Natural killer cell treated with Interleukin-12 subunit alpha and Interleukin-12 subunit beta and Interleukin-15 and Interleukin-18, amount 100 ng/mL, for 72 hours (primary cell): ENCODE data around the gene NHEJ1. TPM values are rescaled to one million over a fixed set of nuclear protein-coding genes. Genes with fewer than 3 reads are reported as not detected.

Source experiments
- ATAC-seq, 2 donors: fragments of 150-1000 bp; cut with Tn5 transposase in 1 of 2; sonication (Bioruptor Pico), chemical (Tn5 transposase) in 1 of 2; 2 replicates each; pipeline ENCODE4 v1.10.0; 2021
- DNase-seq: peaks from one replicate; pipeline ENCODE4 v3.0.0; 2022; ENCODE audit warnings: low spot score
- H3K27ac Mint-ChIP-seq, 2 donors: 1 replicate in 1 of 2; 2 replicates in 1 of 2; pipeline ENCODE4 v1.8.0; 2022; ENCODE audit warnings: mixed read lengths in 2 of 2, mild to moderate bottlenecking in 1 of 2, moderate library complexity in 1 of 2
- H3K27me3 Mint-ChIP-seq, 2 donors: 1 replicate in 1 of 2; 2 replicates in 1 of 2; pipeline ENCODE4 v1.8.0; 2022; ENCODE audit warnings: mixed read lengths in 2 of 2
- H3K36me3 Mint-ChIP-seq: one replicate; pipeline ENCODE4 v1.8.0; 2022; ENCODE audit warnings: mixed read lengths
- H3K4me1 Mint-ChIP-seq, 2 donors: 1 replicate in 1 of 2; 2 replicates in 1 of 2; pipeline ENCODE4 v1.8.0; 2022; ENCODE audit warnings: low read depth in 2 of 2, mixed read lengths in 2 of 2, mild to moderate bottlenecking in 1 of 2
- H3K4me3 Mint-ChIP-seq: one replicate; pipeline ENCODE4 v1.8.0; 2022; ENCODE audit warnings: mixed read lengths
- H3K9me3 Mint-ChIP-seq: 2 replicates; pipeline ENCODE4 v1.8.0; 2022; ENCODE audit warnings: mixed read lengths
- total RNA-seq, 2 donors: library from RNA; stranded (reverse); gene quantifications; one replicate each; pipeline ENCODE4 v1.2.3, GENCODE V29; 2022

The NHEJ1 gene
- total RNA-seq, 2 donors from 2014 or later: 17.9 to 18.8 TPM

- peak; percentile 71 to 81 for ATAC-seq
- H3K27me3 Mint-ChIP-seq: no peaks in the 10 kb centered on the region
- peak within 1 kb of the TSS; percentile 99 to 100 for H3K27ac Mint-ChIP-seq
- H3K9me3 Mint-ChIP-seq: no peaks in the 10 kb centered on the region
- peaks cover 46 to 54% of the 10 kb centered on the region in 2 donors for H3K4me1 Mint-ChIP-seq
- H3K36me3 Mint-ChIP-seq: peaks cover 16% of the 10 kb centered on the region
- DNase-seq: peak; percentile 88
- peak within 1 kb of the TSS; percentile 99 for H3K4me3 Mint-ChIP-seq
Observed at GRCh38 chr2:219177552-219178376, 17.1 kb upstream of the NHEJ1 start, which contains the start of gene RETREG2. RETREG2 (plus strand) TSS chr2:219178275; CDS start chr2:219178353, 78 bp downstream.

- no peaks in the 10 kb centered on the region for H3K9me3 Mint-ChIP-seq
- H3K4me1 Mint-ChIP-seq: peaks cover 45 to 54% of the 10 kb centered on the region in 2 donors
- peak; percentile 87 to 91 for ATAC-seq
Observed at GRCh38 chr2:219176818-219177551, 16.4 kb upstream of the NHEJ1 start, which contains the start of gene CNPPD1. CNPPD1 (minus strand) TSS chr2:219176925; CDS start chr2:219176828, 97 bp downstream.

GRCh38 chr2:219175928-219176817 lies 15.6 kb upstream of the NHEJ1 start:
- Mint-ChIP-seq H3K9me3 (no peaks in the 10 kb centered on the region), H3K27me3 (no peaks in the 10 kb centered on the region), H3K4me1 (peaks cover 47 to 53% of the 10 kb centered on the region in 2 donors), H3K36me3 (peaks cover 22% of the 10 kb centered on the region), H3K27ac (peak overlapping the region; percentile 69 to 83), H3K4me3 (peak overlapping the region; percentile 99)
- peak; percentile 1 to 39 for ATAC-seq
- DNase-seq: no peak

More at GRCh38 chr2:219176818-219177551, 16.4 kb upstream of the NHEJ1 start, which contains the start of gene CNPPD1:
- Mint-ChIP-seq H3K36me3 (peaks cover 16% of the 10 kb centered on the region), H3K27me3 (no peaks in the 10 kb centered on the region), H3K4me3 (peak within 1 kb of the TSS; percentile 99), H3K27ac (peak within 1 kb of the TSS; percentile 99 to 100)
- peak; percentile 93 for DNase-seq

GRCh38 chr2:219175486-219175885 lies 14.9 kb upstream of the NHEJ1 start:
- no peaks in the 10 kb centered on the region for H3K9me3 Mint-ChIP-seq
- H3K36me3 Mint-ChIP-seq: peaks cover 15% of the 10 kb centered on the region
- peaks cover 40 to 46% of the 10 kb centered on the region in 2 donors for H3K4me1 Mint-ChIP-seq
- H3K4me3 Mint-ChIP-seq: peak overlapping the region; percentile 85
- no peaks in the 10 kb centered on the region for H3K27me3 Mint-ChIP-seq
- DNase-seq: no peak
- H3K27ac Mint-ChIP-seq: peak overlapping the region; percentile 69 to 83
- ATAC-seq: no peak

GRCh38 chr2:219174801-219175200 lies 14.2 kb upstream of the NHEJ1 start:
- ATAC-seq: no peak
- no peaks in the 10 kb centered on the region for H3K9me3 Mint-ChIP-seq

GRCh38 chr2:219174146-219174545 lies 13.5 kb upstream of the NHEJ1 start:
- ATAC-seq: no peak
- Mint-ChIP-seq H3K4me3 (peak overlapping the region; percentile 85), H3K9me3 (no peaks in the 10 kb centered on the region), H3K27me3 (no peaks in the 10 kb centered on the region), H3K36me3 (peaks cover 14% of the 10 kb centered on the region), H3K27ac (peak overlapping the region; percentile 19 to 61), H3K4me1 (peaks cover 34 to 41% of the 10 kb centered on the region in 2 donors)
- DNase-seq: no peak

More at GRCh38 chr2:219174801-219175200, 14.2 kb upstream of the NHEJ1 start:
- Mint-ChIP-seq H3K36me3 (peaks cover 14% of the 10 kb centered on the region), H3K27ac (peak overlapping the region; percentile 69 to 83), H3K4me3 (peak overlapping the region; percentile 85), H3K27me3 (no peaks in the 10 kb centered on the region), H3K4me1 (peaks cover 40 to 45% of the 10 kb centered on the region in 2 donors)
- DNase-seq: no peak

- DNase-seq (no peak), ATAC-seq (no peak)
- no peaks in the 10 kb centered on the region for H3K9me3 Mint-ChIP-seq
- no peaks in the 10 kb centered on the region for H3K27me3 Mint-ChIP-seq
- H3K4me1 Mint-ChIP-seq: peaks cover 28 to 34% of the 10 kb centered on the region in 2 donors
- H3K36me3 Mint-ChIP-seq: peaks cover 14% of the 10 kb centered on the region
- H3K27ac Mint-ChIP-seq: no peak overlapping the region
- H3K4me3 Mint-ChIP-seq: no peak overlapping the region
Observed at GRCh38 chr2:219173176-219173575, 12.6 kb upstream of the NHEJ1 start.

- Mint-ChIP-seq H3K9me3 (no peaks in the 10 kb centered on the region), H3K4me1 (peaks cover 27 to 31% of the 10 kb centered on the region in 2 donors), H3K36me3 (peaks cover 14% of the 10 kb centered on the region), H3K27ac (peak overlapping the region in 1 of 2 donors; percentile 64), H3K4me3 (no peak overlapping the region), H3K27me3 (no peaks in the 10 kb centered on the region)
- DNase-seq (no peak), ATAC-seq (no peak)
Observed at GRCh38 chr2:219172231-219173154, 11.9 kb upstream of the NHEJ1 start.

GRCh38 chr2:219171231-219171651 lies 10.6 kb upstream of the NHEJ1 start:
- H3K27me3 Mint-ChIP-seq: no peaks in the 10 kb centered on the region
- DNase-seq: peak; percentile 72

GRCh38 chr2:219169930-219170654 lies 9.5 kb upstream of the NHEJ1 start, which contains the start of gene SLC23A3:
SLC23A3 (minus strand) TSS chr2:219170029; CDS start chr2:219169984, 45 bp downstream.
- no peaks in the 10 kb centered on the region for H3K9me3 Mint-ChIP-seq
- no peak within 1 kb of the TSS for H3K27ac Mint-ChIP-seq
- no peak for DNase-seq
- H3K36me3 Mint-ChIP-seq: peaks cover 14% of the 10 kb centered on the region
- H3K27me3 Mint-ChIP-seq: no peaks in the 10 kb centered on the region
- no peak for ATAC-seq
- H3K4me1 Mint-ChIP-seq: peaks cover 14 to 17% of the 10 kb centered on the region in 2 donors
- no peak within 1 kb of the TSS for H3K4me3 Mint-ChIP-seq

More at GRCh38 chr2:219171231-219171651, 10.6 kb upstream of the NHEJ1 start:
- no peaks in the 10 kb centered on the region for H3K9me3 Mint-ChIP-seq
- no peak overlapping the region for H3K4me3 Mint-ChIP-seq
- peak overlapping the region; percentile 39 to 40 for H3K27ac Mint-ChIP-seq
- peaks cover 14% of the 10 kb centered on the region for H3K36me3 Mint-ChIP-seq
- peaks cover 22 to 25% of the 10 kb centered on the region in 2 donors for H3K4me1 Mint-ChIP-seq
- ATAC-seq: peak in 1 of 2 donors; percentile 51

- Mint-ChIP-seq H3K27me3 (no peaks in the 10 kb centered on the region), H3K4me1 (peaks cover 5 to 9% of the 10 kb centered on the region in 2 donors), H3K4me3 (no peak overlapping the region), H3K36me3 (peaks cover 6% of the 10 kb centered on the region), H3K27ac (no peak overlapping the region), H3K9me3 (no peaks in the 10 kb centered on the region)
- DNase-seq: no peak
- no peak for ATAC-seq
Observed at GRCh38 chr2:219168932-219169331, 8.3 kb upstream of the NHEJ1 start.
